Measurements from ENCODE around the gene RBM19.
"Not testable (repeated sequence)": the region's sequence is repeated elsewhere in the genome, so short reads cannot be mapped to it uniquely, and the experiment has no call there.

Gene RBM19

GRCh38 chr12:113826805-113827538 is 139.2 kb downstream of the RBM19 start:
- DNase-seq: no peak

- DNase-seq: no peak
These were observed 140.4 kb downstream of the RBM19 start for GRCh38 chr12:113825705-113826104.

- no peak for DNase-seq
These were observed 142.3 kb downstream of the RBM19 start for GRCh38 chr12:113823816-113824215.

- DNase-seq: no peak
These were observed 143.1 kb downstream of the RBM19 start for GRCh38 chr12:113823016-113823415.

GRCh38 chr12:113820842-113821241 is 145.3 kb downstream of the RBM19 start:
- no peak for DNase-seq

GRCh38 chr12:113820309-113820708 is 145.8 kb downstream of the RBM19 start:
- no peak for DNase-seq

GRCh38 chr12:113819495-113819894 is 146.6 kb downstream of the RBM19 start:
- no peak for DNase-seq

GRCh38 chr12:113818833-113819232 is 147.3 kb downstream of the RBM19 start:
- no peak for DNase-seq

- DNase-seq: no peak
These were observed 147.8 kb downstream of the RBM19 start for GRCh38 chr12:113818283-113818682.

GRCh38 chr12:113816866-113817265 is 149.3 kb downstream of the RBM19 start:
- DNase-seq: no peak

- no peak for DNase-seq
These were observed 151.1 kb downstream of the RBM19 start for GRCh38 chr12:113815031-113815430.

GRCh38 chr12:113813229-113813541 is 152.9 kb downstream of the RBM19 start:
- DNase-seq: no peak

- DNase-seq: no peak
These were observed 153.5 kb downstream of the RBM19 start for GRCh38 chr12:113812411-113813228.

- not testable (repeated sequence) for DNase-seq
These were observed 156.5 kb downstream of the RBM19 start for GRCh38 chr12:113809462-113810220.

GRCh38 chr12:113808095-113808951 is 157.8 kb downstream of the RBM19 start:
- DNase-seq: no peak

- DNase-seq: no peak
These were observed 160.5 kb downstream of the RBM19 start for GRCh38 chr12:113805673-113806072.

GRCh38 chr12:113804961-113805600 is 161.0 kb downstream of the RBM19 start:
- DNase-seq: no peak

GRCh38 chr12:113803759-113804140 is 162.4 kb downstream of the RBM19 start:
- no peak for DNase-seq

- DNase-seq: no peak
These were observed 163.0 kb downstream of the RBM19 start for GRCh38 chr12:113802966-113803758.

- DNase-seq: no peak
These were observed 163.9 kb downstream of the RBM19 start for GRCh38 chr12:113802000-113802749.

GRCh38 chr12:113800201-113800600 is 165.9 kb downstream of the RBM19 start:
- DNase-seq: no peak

Data from stimulated activated CD4-positive, alpha-beta T cell treated with anti-CD3 and anti-CD28 coated beads, Interleukin-2, amount 100 ng/mL, for 24 hours (primary cell).